ENCODE measurements around the gene TAF13.

Gene TAF13

GRCh38 chr1:109075531-109076490, at the start of gene TAF13:
Gene TAF13, minus strand, starts transcription at chr1:109076003. Its CDS starts 56 bp downstream, at chr1:109075947.
- DNase-seq = peak; percentile 97

GRCh38 chr1:109120356-109120755, 44.6 kb upstream of the TAF13 start:
- no peak for DNase-seq

- no peak for DNase-seq
Measured at GRCh38 chr1:109118089-109118488, 42.3 kb upstream of the TAF13 start.

GRCh38 chr1:109116286-109116685, 40.5 kb upstream of the TAF13 start:
- no peak for DNase-seq

- DNase-seq = no peak
Measured at GRCh38 chr1:109115685-109116084, 39.9 kb upstream of the TAF13 start.

DNA sequence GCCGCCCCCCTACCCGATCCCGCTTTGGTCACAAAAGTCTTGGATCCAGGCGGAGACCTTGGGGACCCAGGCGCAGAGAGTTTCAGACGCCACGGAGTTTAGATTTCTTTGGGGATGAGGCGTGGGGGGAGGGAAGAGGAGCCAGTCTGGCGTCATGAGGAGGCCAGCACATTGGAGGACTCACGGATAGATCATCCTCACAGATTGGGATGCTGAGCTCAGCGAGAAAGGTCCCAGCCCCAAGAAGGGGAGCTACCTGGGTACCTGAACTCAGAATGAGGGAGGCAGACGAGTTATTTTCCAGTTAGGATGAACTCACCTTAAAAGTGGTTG, 38.5 kb upstream of the TAF13 start:
- DNase-seq = no peak

GRCh38 chr1:109113590-109114341, 38.0 kb upstream of the TAF13 start, which contains the start of gene ELAPOR1:
Gene ELAPOR1, plus strand, starts transcription at chr1:109114115. Its CDS starts 69 bp downstream, at chr1:109114184.
- peak; percentile 80 for DNase-seq

DNA sequence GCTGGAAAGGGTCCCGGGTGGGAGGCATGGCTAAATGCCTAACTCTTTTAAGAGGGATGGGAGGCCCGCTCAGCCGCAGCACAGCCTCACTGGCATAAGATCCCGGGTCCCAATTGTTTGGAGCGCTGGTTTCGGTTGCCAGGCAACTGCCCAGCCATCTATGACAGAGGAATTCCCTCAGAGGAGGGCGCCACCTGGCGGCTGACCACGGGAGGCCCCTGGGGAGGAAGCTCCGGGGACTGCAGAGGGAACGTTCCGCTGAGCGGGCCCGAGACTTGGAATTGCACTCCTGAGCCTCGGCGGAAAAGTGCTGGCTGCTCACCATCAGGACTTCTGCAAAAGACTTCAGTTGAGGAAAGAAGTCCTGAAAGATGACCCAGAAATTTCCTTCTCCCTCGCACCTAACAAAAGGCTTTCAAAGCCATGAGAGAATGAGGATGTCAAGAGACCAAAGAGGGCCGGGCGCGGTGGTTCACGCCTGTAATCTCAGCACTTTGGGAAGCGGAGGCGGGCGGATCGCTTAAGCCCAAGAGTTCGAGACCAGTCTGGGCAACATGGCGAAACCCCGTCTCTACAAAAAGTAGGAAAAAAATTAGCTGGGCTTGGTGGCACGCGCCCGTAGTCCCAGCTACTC, 37.0 kb upstream of the TAF13 start:
- peak; percentile 98 for DNase-seq

DNA sequence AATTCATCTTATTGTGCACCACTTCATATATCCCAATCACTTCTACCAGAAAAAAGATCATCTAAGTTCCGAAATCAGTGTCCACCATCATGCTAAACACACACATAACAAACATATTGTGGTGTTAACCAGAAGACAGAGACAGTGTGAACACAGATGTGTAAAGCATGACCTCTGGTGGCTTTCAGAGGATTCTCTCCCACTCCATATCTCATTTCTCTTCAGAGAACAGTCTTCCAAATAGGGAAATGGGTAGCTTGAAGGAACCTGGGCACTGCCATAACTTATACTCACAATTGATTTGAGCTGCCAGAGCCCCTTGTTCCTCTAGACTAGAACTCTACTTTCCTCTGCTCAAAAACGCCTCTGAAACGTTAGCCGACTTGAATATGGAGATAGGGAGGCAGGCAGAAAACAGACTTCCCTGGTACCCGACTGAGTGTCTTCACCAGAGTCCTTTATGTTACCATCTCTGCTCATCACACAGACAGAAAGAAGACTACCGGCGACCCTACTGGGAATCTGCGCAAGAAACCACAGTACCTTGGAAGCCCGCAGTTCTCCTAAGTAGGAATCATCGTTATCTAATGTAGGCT, 36.4 kb upstream of the TAF13 start:
- DNase-seq = peak; percentile 44

DNA sequence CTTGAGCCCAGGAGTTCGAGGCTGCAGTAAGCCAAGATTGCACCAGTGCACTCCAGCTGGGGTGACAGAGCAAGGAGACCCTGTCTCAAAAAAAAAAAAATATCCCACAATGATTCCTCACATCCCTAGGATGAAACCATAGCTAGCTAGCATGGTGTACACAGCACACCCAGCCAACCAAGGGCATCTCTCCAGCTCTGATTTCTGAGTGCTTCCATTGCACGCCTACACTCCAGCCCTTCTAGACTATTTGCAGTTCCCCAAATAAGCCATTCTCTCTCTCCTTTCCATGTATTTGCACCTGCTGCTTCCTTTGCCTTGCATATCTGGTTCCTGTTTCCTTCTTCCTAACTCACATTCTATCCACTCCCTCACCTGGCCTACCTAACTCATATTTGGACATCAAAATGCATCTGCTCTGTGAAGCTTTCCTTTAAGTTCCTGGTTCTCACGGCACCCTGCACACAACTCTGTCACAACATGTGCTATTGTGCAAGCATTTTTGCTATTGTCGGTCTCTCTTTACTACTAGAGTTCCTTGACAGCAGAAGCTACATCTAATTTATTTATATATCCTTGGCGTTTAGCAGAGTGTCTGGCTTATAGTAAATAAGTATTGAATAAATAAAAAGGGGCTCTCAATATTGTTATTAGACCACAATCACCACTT, 35.7 kb upstream of the TAF13 start:
- DNase-seq = no peak

DNA sequence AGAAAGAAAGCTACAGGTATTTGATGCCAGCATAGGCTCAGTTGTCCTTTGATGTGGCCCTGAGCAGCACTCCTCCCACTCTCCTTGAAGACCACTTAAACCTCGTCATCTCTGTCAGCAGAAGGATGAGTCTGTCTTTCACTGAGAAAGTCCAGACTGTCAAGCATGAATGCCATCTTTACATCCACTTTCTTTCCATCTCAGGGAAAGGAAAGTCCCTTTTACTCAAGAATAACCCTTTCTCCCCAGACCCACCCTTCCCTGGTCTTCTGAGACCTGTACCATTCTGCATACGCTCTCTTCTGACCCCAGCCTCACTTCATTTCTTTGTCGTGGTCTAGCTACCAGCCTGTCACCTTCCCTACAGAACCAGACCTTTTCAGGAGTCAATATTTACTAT, 34.1 kb upstream of the TAF13 start:
- no peak for DNase-seq

- no peak for DNase-seq
Measured at GRCh38 chr1:109107785-109108184, 32.0 kb upstream of the TAF13 start.

DNA sequence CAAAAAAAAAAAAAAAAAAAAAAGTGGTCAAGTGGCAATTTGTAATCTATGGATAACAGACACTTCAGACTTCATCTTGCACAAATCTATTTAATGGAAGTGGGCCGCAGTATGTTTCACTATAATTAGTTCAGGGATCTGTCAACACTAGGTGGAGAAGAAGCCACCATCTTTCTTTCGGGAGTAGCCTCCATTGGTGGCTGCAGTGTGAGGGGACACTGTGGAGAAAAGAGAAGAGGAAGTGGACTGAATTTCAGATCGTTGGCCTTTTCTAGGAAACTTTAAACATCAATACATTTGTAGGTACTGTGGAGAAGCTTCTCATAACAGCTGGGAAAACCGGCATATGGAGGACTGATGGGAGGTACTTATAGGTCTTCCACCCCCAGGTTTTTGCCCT, 30.1 kb upstream of the TAF13 start:
- no peak for DNase-seq

DNA sequence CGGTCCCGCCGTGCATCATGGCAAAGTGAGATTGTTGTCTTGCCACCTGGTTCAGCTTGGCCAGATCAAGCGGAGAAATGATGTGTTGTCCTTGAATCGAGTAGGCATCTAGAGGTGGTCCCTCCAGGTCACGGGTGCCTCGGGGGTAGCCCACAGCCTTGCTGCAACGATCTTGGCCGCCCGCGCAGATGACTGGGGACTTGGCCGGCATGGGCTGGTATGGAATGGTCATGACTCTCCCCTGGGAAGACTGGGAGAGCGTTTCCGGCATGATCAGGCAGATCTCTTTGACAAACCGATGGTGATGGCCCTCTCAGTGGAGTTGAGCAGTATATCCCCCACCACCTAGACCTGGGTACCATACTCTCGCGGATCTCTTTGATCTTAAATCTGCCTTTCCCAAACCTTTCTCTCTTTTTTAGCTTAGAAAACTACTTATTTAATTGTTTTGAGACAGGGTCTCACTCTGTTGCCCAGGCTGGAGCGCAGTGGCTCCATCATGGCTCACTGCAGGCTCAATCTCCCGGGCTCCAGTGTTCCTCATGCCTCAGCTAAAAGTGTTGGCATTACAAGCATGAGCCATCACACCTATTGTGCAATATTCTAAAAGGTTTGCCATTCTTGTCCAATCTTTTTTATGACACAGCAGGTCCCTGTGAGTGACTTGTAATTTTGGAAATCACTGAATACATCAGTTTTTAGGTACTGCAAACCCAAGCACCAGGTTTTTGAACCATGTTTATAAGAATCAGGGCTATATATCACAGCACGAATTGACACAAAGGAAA, 28.8 kb upstream of the TAF13 start:
- no peak for DNase-seq

GRCh38 chr1:109099938-109100773, 24.4 kb upstream of the TAF13 start:
- DNase-seq = peak; percentile 98

DNA sequence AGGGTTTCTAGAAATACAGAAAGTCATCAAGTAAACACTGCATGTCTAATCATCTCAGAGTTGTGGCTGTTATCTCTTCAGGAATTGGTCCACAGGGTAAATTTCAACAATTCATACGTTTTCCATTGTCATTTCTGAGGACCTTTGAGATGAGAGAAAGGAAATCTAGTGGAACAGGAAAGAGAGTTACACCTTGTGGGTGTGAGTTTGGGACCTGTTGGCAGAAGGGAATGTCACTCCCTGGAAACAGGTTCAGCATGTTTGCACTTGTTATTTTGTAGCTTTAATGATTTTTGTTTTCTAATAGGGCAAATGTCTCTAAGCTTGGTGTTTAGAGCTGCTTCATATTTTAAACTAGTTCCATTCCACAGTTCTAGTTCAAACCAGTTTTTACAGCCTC, 20.3 kb upstream of the TAF13 start:
- no peak for DNase-seq

- no peak for DNase-seq
Measured at GRCh38 chr1:109095631-109096030, 19.8 kb upstream of the TAF13 start.

DNA sequence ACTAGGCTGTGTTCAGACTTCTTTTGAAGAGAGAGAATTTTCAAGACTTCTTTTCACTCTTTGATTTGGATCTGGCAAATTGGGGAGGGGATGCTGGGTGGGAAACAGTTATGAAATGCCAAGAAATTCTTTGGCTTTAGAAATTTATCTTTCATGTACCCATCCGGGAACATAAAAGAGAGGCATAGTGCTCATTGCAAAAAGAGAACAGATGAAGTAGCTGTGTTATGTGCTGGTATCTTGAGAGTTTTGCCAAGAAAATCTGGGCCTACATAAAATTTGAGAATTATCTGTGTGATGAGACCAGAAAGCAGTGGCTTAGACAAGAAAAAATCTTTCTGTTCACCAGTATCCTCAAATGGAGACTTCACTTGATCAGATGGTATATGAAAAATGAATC, 19.1 kb upstream of the TAF13 start:
- no peak for DNase-seq

DNA sequence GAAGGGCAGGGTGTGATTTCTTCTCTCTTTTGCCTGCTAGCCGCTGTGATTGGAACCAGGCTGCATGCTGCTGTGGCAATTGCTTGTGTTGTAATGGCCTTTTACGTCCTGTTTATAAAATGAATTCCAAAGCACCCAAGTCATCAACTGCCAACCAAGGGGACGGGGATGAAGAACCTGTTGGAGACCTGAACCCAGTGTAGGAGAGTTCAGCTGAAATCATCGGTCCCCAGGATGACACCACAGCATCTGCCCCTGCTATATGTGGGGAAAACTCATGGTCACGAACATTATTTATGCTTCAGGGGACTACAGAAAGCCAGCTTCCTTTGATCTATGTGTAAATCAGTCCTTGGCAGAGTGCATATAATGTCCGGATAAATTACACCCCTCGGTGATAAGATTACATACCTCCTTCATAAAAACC, 18.6 kb upstream of the TAF13 start:
- DNase-seq = no peak

DNA sequence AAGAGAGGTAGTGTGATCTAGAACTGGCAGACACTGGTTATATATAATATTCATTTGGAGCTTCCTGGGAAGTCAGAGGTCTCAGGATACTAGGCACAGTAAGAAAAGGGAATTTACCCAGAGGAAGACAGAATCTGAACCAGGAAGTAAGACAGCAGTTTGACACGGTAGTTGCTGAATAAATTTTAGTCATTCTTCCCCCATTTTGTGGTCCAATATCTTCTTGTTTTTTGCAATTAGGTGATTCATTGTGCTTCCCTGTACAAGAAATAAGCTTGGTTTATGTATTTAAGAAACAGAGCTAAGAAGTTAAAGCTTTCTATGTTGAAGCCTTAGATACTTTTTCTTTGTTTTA, 16.0 kb upstream of the TAF13 start:
- no peak for DNase-seq
